HG03196 (cell line): ENCODE measurements around the gene LCE7A.

Source experiments
- ATAC-seq: cut with Tn5 transposase; IDR thresholded peaks from one replicate; pipeline ENCODE4 v1.9.1; 2021; ENCODE audit not compliant: unreplicated experiment

The LCE7A gene

GRCh38 chr1:152859696-152860095, at the start of gene LCE7A:
Gene LCE7A (plus strand): TSS chr1:152859996. CDS start chr1:152860698, 702 bp downstream.
- no peak for ATAC-seq

- ATAC-seq: no peak
Observed at GRCh38 chr1:152811050-152811449, 48.7 kb upstream of the LCE7A start.

- no peak for ATAC-seq
Observed at GRCh38 chr1:152811671-152812070, 48.1 kb upstream of the LCE7A start, which contains the start of gene LCE1B. Gene LCE1B (plus strand): TSS chr1:152811971. CDS start chr1:152812447, 476 bp downstream.

- ATAC-seq: no peak
Observed at GRCh38 chr1:152817309-152817708, 42.5 kb upstream of the LCE7A start.

- no peak for ATAC-seq
Observed at GRCh38 chr1:152823294-152823693, 36.5 kb upstream of the LCE7A start.

GRCh38 chr1:152824964-152825363, 34.8 kb upstream of the LCE7A start:
- no peak for ATAC-seq

GRCh38 chr1:152827173-152827572, 32.6 kb upstream of the LCE7A start, which contains the start of gene LCE1A:
Gene LCE1A (plus strand): TSS chr1:152827473. CDS start chr1:152827473, 0 bp downstream.
- ATAC-seq: no peak

- ATAC-seq: no peak
Observed at GRCh38 chr1:152836870-152837269, 22.9 kb upstream of the LCE7A start.

GRCh38 chr1:152842556-152842955, 17.2 kb upstream of the LCE7A start, which contains the start of gene LCE6A:
Gene LCE6A (plus strand): TSS chr1:152842856. CDS start chr1:152843521, 665 bp downstream.
- no peak for ATAC-seq

GRCh38 chr1:152855661-152856060, 4.1 kb upstream of the LCE7A start:
- no peak for ATAC-seq

GRCh38 chr1:152858062-152858461, 1.7 kb upstream of the LCE7A start:
- no peak for ATAC-seq

- ATAC-seq: no peak
Observed at GRCh38 chr1:152860129-152860528, 333 bp downstream of the LCE7A start.

- no peak for ATAC-seq
Observed at GRCh38 chr1:152861374-152861773, 1.6 kb downstream of the LCE7A start.

- no peak for ATAC-seq
Observed at GRCh38 chr1:152864443-152864842, 4.6 kb downstream of the LCE7A start.

- ATAC-seq: no peak
Observed at GRCh38 chr1:152866321-152866720, 6.5 kb downstream of the LCE7A start.

- ATAC-seq: peak; percentile 68
Observed at GRCh38 chr1:152869808-152870419, 10.1 kb downstream of the LCE7A start.

GRCh38 chr1:152870831-152871730, 11.3 kb downstream of the LCE7A start:
- no peak for ATAC-seq

- ATAC-seq: no peak
Observed at GRCh38 chr1:152871731-152872126, 11.9 kb downstream of the LCE7A start.

- ATAC-seq: no peak
Observed at GRCh38 chr1:152873495-152873894, 13.7 kb downstream of the LCE7A start.

GRCh38 chr1:152876827-152877226, 17.0 kb downstream of the LCE7A start:
- ATAC-seq: no peak

- no peak for ATAC-seq
Observed at GRCh38 chr1:152878042-152878441, 18.2 kb downstream of the LCE7A start, which contains the start of gene SMCP. Gene SMCP (plus strand): TSS chr1:152878322. CDS start chr1:152884423, 6,101 bp downstream.
